WTC11 (cell line): ENCODE results near the gene PNPLA4. TPM values are rescaled to one million over a fixed set of nuclear protein-coding genes. Genes with fewer than 3 reads are reported as not detected.

Experiments
- ATAC-seq: fragments of 200-7000 bp; cut with Tn5 transposase; 2 replicates; pipeline ENCODE4 v1.10.0; 2021; ENCODE audit warnings: mild to moderate bottlenecking, moderate library complexity
- CTCF ChIA-PET: fragments of 300-600 bp; sonication (Branson Sonifier 250); formaldehyde crosslinking; loops from one replicate; lab custom pipeline; 2021; ENCODE audit warnings: antibody characterized with exemption; lab: Charles Lee
- POLR2A ChIA-PET: fragments of 350-600 bp; sonication (Branson Sonifier 250); formaldehyde crosslinking; loops from one replicate; lab custom pipeline; 2021; ENCODE audit warnings: antibody characterized with exemption; lab: Charles Lee
- DNase-seq: peaks from one replicate; pipeline ENCODE4 v3.0.0; 2021; ENCODE audit warnings: low spot score
- H3K27ac Mint-ChIP-seq: 2 replicates; pipeline ENCODE4 v1.8.0; 2021; ENCODE audit warnings: mixed read lengths
- H3K27me3 Mint-ChIP-seq: 2 replicates; pipeline ENCODE4 v1.8.0; 2021; ENCODE audit warnings: low read depth, mild to moderate bottlenecking, moderate library complexity, mixed read lengths
- H3K36me3 Mint-ChIP-seq: 2 replicates; pipeline ENCODE4 v1.8.0; 2021; ENCODE audit warnings: mixed read lengths
- H3K4me1 Mint-ChIP-seq: 2 replicates; pipeline ENCODE4 v1.8.0; 2022; ENCODE audit warnings: mixed read lengths
- H3K4me3 Mint-ChIP-seq: 2 replicates; pipeline ENCODE4 v1.8.0; 2021; ENCODE audit warnings: mild to moderate bottlenecking, moderate library complexity, mixed read lengths
- H3K9me3 Mint-ChIP-seq: 2 replicates; pipeline ENCODE4 v1.8.0; 2021; ENCODE audit warnings: mixed read lengths
- CREM ChIP-seq: sonication (generic); formaldehyde crosslinking; IDR thresholded peaks from 2 replicates; pipeline ENCODE4 v1.8.1; 2022; ENCODE audit warnings: mild to moderate bottlenecking, missing genetic modification reagents, moderate library complexity
- GABPB1 ChIP-seq: sonication (generic); formaldehyde crosslinking; IDR thresholded peaks from 2 replicates; pipeline ENCODE4 v1.8.1; 2023; ENCODE audit warnings: mild to moderate bottlenecking, missing genetic modification reagents
- GTF2I ChIP-seq: fragments of 250-450 bp; sonication (Bioruptor Pico); conservative IDR thresholded peaks from 2 replicates; pipeline ENCODE4 v1.4.0; 2021; ENCODE audit warnings: mild to moderate bottlenecking
- KAT7 ChIP-seq: sonication (generic); formaldehyde crosslinking; IDR thresholded peaks from 2 replicates; pipeline ENCODE4 v1.8.1; 2023; ENCODE audit warnings: missing genetic modification reagents, mild to moderate bottlenecking, borderline replicate concordance
- SMAD4 ChIP-seq: sonication (generic); formaldehyde crosslinking; IDR thresholded peaks from 2 replicates; pipeline ENCODE4 v1.8.0; 2022; ENCODE audit warnings: mild to moderate bottlenecking, missing genetic modification reagents
- TEAD1 ChIP-seq: sonication (generic); formaldehyde crosslinking; IDR thresholded peaks from 2 replicates; pipeline ENCODE4 v1.8.0; 2022; ENCODE audit warnings: mild to moderate bottlenecking, missing genetic modification reagents
- ZNF138 ChIP-seq: sonication (generic); formaldehyde crosslinking; conservative IDR thresholded peaks from 2 replicates; pipeline ENCODE4 v1.8.1; 2022; ENCODE audit warnings: mild to moderate bottlenecking, moderate library complexity, missing genetic modification reagents
- ZNF263 ChIP-seq: sonication (generic); formaldehyde crosslinking; IDR thresholded peaks from 2 replicates; pipeline ENCODE4 v1.8.1; 2022; ENCODE audit warnings: low read depth, mild to moderate bottlenecking, moderate library complexity, missing genetic modification reagents
- ZNF423 ChIP-seq: fragments of 250-450 bp; sonication (Bioruptor Pico); IDR thresholded peaks from 2 replicates; pipeline ENCODE4 v2.1.2; 2022; ENCODE audit warnings: mild to moderate bottlenecking, moderate library complexity
- total RNA-seq: library from RNA; stranded (reverse); gene quantifications from 3 replicates; pipeline ENCODE4 v1.2.3, GENCODE V29; 2021
- TF ChIP-seq, protein P1 (sequence below): sonication (generic); formaldehyde crosslinking; IDR thresholded peaks from 2 replicates; pipeline ENCODE4 v1.8.1; 2022; ENCODE audit warnings: mild to moderate bottlenecking, missing genetic modification reagents, moderate library complexity, borderline replicate concordance
- TF ChIP-seq, protein P2 (sequence below): fragments of 250-450 bp; sonication (Bioruptor Pico); IDR thresholded peaks from 2 replicates; pipeline ENCODE4 v1.9.0; 2021; ENCODE audit warnings: moderate library complexity, mild to moderate bottlenecking, inconsistent platforms, borderline replicate concordance
- TF ChIP-seq, protein P3 (sequence below): sonication (generic); formaldehyde crosslinking; IDR thresholded peaks from 2 replicates; pipeline ENCODE4 v1.8.0; 2023; ENCODE audit warnings: missing genetic modification reagents, mild to moderate bottlenecking, borderline replicate concordance
- TF ChIP-seq, protein P4 (sequence below): sonication (generic); formaldehyde crosslinking; IDR thresholded peaks from 2 replicates; pipeline ENCODE4 v1.8.1; 2023; ENCODE audit warnings: mild to moderate bottlenecking, missing genetic modification reagents, moderate library complexity
- TF ChIP-seq, protein P5 (sequence below): sonication (generic); formaldehyde crosslinking; IDR thresholded peaks from 2 replicates; pipeline ENCODE4 v1.8.0; 2022; ENCODE audit warnings: mild to moderate bottlenecking, missing genetic modification reagents
- TF ChIP-seq, protein P6 (sequence below): sonication (generic); formaldehyde crosslinking; IDR thresholded peaks from 2 replicates; pipeline ENCODE4 v1.8.1; 2022; ENCODE audit warnings: mild to moderate bottlenecking, moderate library complexity, missing genetic modification reagents
- TF ChIP-seq, protein P7 (sequence below): sonication (generic); formaldehyde crosslinking; IDR thresholded peaks from 2 replicates; pipeline ENCODE4 v1.8.0; 2023; ENCODE audit warnings: missing genetic modification reagents
- TF ChIP-seq, protein P8 (sequence below): sonication (generic); formaldehyde crosslinking; IDR thresholded peaks from 2 replicates; pipeline ENCODE4 v1.8.0; 2022; ENCODE audit warnings: missing genetic modification reagents

The PNPLA4 gene
- total RNA-seq, 1 experiment from 2014 or later = 11.7 TPM

DNA sequence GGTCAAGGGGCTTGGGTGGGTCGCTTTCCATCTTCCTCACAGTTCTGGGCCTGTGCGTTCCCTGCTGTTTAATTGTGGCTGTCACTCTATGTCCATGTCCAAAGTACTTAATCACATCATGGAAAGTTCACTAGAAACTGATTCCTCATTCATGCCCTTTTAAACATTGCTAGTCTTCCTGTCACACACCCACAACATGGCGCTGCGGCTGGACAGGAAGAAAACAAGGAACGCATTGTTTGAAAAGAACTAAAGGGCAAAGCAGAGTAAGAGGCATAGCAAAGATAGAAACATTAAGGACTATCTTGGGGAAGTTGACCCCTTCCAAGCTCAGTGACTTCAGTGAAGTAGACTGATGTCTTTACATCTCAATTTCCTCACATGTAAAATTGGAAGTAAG, 18.4 kb downstream of the PNPLA4 start:
- Mint-ChIP-seq H3K27me3 (no peaks in the 10 kb centered on the region), H3K4me1 (no peaks in the 10 kb centered on the region), H3K36me3 (no peaks in the 10 kb centered on the region; the same call in 1 of the 2 replicates), H3K27ac (no peak overlapping the region), H3K4me3 (no peak overlapping the region), H3K9me3 (no peaks in the 10 kb centered on the region)
- ChIA-PET POLR2A (no interaction called here), CTCF (no interaction called here)
- ATAC-seq (no peak), DNase-seq (no peak)
- TF ChIP-seq, protein P1, sequence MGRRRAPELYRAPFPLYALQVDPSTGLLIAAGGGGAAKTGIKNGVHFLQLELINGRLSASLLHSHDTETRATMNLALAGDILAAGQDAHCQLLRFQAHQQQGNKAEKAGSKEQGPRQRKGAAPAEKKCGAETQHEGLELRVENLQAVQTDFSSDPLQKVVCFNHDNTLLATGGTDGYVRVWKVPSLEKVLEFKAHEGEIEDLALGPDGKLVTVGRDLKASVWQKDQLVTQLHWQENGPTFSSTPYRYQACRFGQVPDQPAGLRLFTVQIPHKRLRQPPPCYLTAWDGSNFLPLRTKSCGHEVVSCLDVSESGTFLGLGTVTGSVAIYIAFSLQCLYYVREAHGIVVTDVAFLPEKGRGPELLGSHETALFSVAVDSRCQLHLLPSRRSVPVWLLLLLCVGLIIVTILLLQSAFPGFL (CRISPR knock-in tag) = no peak
- TF ChIP-seq, protein P2, sequence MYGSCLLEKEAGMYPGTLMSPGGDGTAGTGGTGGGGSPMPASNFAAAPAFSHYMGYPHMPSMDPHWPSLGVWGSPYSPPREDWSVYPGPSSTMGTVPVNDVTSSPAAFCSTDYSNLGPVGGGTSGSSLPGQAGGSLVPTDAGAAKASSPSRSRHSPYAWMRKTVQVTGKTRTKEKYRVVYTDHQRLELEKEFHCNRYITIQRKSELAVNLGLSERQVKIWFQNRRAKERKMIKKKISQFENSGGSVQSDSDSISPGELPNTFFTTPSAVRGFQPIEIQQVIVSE (CRISPR knock-in tag) = no peak
- TF ChIP-seq, protein P3, sequence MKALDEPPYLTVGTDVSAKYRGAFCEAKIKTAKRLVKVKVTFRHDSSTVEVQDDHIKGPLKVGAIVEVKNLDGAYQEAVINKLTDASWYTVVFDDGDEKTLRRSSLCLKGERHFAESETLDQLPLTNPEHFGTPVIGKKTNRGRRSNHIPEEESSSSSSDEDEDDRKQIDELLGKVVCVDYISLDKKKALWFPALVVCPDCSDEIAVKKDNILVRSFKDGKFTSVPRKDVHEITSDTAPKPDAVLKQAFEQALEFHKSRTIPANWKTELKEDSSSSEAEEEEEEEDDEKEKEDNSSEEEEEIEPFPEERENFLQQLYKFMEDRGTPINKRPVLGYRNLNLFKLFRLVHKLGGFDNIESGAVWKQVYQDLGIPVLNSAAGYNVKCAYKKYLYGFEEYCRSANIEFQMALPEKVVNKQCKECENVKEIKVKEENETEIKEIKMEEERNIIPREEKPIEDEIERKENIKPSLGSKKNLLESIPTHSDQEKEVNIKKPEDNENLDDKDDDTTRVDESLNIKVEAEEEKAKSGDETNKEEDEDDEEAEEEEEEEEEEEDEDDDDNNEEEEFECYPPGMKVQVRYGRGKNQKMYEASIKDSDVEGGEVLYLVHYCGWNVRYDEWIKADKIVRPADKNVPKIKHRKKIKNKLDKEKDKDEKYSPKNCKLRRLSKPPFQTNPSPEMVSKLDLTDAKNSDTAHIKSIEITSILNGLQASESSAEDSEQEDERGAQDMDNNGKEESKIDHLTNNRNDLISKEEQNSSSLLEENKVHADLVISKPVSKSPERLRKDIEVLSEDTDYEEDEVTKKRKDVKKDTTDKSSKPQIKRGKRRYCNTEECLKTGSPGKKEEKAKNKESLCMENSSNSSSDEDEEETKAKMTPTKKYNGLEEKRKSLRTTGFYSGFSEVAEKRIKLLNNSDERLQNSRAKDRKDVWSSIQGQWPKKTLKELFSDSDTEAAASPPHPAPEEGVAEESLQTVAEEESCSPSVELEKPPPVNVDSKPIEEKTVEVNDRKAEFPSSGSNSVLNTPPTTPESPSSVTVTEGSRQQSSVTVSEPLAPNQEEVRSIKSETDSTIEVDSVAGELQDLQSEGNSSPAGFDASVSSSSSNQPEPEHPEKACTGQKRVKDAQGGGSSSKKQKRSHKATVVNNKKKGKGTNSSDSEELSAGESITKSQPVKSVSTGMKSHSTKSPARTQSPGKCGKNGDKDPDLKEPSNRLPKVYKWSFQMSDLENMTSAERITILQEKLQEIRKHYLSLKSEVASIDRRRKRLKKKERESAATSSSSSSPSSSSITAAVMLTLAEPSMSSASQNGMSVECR = no peak
- no peak for TF ChIP-seq ZNF263 (CRISPR knock-in tag)
- TF ChIP-seq GABPB1 (CRISPR knock-in tag) = no peak
- TF ChIP-seq ZNF423 = no peak
- TF ChIP-seq ZNF138 (CRISPR knock-in tag) = no peak
- no peak for TF ChIP-seq CREM (CRISPR knock-in tag)
- TF ChIP-seq, protein P4, sequence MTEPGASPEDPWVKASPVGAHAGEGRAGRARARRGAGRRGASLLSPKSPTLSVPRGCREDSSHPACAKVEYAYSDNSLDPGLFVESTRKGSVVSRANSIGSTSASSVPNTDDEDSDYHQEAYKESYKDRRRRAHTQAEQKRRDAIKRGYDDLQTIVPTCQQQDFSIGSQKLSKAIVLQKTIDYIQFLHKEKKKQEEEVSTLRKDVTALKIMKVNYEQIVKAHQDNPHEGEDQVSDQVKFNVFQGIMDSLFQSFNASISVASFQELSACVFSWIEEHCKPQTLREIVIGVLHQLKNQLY = no peak

DNA sequence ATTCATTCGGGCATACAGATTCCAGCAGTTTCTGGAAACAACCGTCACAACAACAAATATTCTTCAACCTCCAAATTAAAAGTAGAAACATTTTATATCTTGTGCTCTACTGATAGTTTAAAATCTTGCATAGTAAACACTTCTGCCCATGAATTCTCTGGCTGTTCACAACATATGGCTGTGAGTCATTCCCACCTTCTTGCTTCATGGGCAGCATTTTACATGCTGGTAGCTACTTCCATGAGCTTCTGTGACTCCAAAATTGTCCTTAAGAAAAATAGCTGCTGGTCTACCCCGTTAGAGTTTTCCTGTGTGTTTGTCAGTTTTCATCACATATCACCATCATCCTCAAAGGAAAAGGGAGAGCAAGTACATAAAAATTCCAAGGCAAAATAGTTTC, 22.7 kb downstream of the PNPLA4 start:
- no peak for TF ChIP-seq GTF2I (CRISPR knock-in tag)
- TF ChIP-seq, protein P5, sequence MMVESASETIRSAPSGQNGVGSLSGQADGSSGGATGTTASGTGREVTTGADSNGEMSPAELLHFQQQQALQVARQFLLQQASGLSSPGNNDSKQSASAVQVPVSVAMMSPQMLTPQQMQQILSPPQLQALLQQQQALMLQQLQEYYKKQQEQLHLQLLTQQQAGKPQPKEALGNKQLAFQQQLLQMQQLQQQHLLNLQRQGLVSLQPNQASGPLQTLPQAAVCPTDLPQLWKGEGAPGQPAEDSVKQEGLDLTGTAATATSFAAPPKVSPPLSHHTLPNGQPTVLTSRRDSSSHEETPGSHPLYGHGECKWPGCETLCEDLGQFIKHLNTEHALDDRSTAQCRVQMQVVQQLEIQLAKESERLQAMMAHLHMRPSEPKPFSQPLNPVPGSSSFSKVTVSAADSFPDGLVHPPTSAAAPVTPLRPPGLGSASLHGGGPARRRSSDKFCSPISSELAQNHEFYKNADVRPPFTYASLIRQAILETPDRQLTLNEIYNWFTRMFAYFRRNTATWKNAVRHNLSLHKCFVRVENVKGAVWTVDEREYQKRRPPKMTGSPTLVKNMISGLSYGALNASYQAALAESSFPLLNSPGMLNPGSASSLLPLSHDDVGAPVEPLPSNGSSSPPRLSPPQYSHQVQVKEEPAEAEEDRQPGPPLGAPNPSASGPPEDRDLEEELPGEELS (CRISPR knock-in tag) = no peak
- TF ChIP-seq KAT7 (CRISPR knock-in tag) = no peak
- Mint-ChIP-seq H3K9me3 (0 out of 2 replicates have a peak, but pooled peaks cover 4% of the 10 kb centered on the region), H3K4me1 (peaks cover 3% of the 10 kb centered on the region; the same call in 1 of the 2 replicates), H3K36me3 (peaks cover 9% of the 10 kb centered on the region), H3K27me3 (no peaks in the 10 kb centered on the region), H3K4me3 (no peak overlapping the region), H3K27ac (no peak overlapping the region)
- DNase-seq (no peak), ATAC-seq (no peak)
- ChIA-PET CTCF (no interaction called here), POLR2A (no interaction called here)

DNA sequence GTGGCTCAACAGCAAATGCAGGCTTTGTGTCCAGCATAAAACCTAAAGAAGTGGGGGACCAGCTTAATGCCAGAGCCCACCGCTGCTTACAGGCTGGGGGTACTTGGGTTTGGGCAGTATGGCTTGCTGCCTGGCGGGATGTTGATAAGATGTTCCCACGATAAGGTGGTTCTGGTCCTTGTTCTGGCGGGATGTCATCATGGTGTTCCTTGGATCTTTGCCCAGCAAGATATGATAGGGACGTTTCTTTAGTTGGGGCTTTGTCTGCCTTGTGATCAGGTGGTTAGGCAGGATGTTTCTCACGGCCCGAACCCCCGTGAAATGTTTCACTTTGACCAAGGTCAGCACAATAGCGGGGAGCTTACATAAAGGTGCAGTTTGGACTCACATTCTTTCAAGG, 35.3 kb downstream of the PNPLA4 start:
- DNase-seq (no peak), ATAC-seq (no peak)
- Mint-ChIP-seq H3K9me3 (no peaks in the 10 kb centered on the region), H3K4me1 (no peaks in the 10 kb centered on the region), H3K36me3 (no peaks in the 10 kb centered on the region), H3K4me3 (no peak overlapping the region), H3K27me3 (no peaks in the 10 kb centered on the region; the same call in 1 of the 2 replicates), H3K27ac (no peak overlapping the region)
- POLR2A ChIA-PET = no interaction called here
- CTCF ChIA-PET = no interaction called here
- TF ChIP-seq, protein P6, sequence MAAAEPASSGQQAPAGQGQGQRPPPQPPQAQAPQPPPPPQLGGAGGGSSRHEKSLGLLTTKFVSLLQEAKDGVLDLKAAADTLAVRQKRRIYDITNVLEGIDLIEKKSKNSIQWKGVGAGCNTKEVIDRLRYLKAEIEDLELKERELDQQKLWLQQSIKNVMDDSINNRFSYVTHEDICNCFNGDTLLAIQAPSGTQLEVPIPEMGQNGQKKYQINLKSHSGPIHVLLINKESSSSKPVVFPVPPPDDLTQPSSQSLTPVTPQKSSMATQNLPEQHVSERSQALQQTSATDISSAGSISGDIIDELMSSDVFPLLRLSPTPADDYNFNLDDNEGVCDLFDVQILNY (CRISPR knock-in tag) = no peak
- TF ChIP-seq, protein P7, sequence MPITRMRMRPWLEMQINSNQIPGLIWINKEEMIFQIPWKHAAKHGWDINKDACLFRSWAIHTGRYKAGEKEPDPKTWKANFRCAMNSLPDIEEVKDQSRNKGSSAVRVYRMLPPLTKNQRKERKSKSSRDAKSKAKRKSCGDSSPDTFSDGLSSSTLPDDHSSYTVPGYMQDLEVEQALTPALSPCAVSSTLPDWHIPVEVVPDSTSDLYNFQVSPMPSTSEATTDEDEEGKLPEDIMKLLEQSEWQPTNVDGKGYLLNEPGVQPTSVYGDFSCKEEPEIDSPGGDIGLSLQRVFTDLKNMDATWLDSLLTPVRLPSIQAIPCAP (CRISPR knock-in tag) = no peak
- TF ChIP-seq TEAD1 (no peak), SMAD4 (CRISPR knock-in tag) (no peak)
- TF ChIP-seq, protein P8, sequence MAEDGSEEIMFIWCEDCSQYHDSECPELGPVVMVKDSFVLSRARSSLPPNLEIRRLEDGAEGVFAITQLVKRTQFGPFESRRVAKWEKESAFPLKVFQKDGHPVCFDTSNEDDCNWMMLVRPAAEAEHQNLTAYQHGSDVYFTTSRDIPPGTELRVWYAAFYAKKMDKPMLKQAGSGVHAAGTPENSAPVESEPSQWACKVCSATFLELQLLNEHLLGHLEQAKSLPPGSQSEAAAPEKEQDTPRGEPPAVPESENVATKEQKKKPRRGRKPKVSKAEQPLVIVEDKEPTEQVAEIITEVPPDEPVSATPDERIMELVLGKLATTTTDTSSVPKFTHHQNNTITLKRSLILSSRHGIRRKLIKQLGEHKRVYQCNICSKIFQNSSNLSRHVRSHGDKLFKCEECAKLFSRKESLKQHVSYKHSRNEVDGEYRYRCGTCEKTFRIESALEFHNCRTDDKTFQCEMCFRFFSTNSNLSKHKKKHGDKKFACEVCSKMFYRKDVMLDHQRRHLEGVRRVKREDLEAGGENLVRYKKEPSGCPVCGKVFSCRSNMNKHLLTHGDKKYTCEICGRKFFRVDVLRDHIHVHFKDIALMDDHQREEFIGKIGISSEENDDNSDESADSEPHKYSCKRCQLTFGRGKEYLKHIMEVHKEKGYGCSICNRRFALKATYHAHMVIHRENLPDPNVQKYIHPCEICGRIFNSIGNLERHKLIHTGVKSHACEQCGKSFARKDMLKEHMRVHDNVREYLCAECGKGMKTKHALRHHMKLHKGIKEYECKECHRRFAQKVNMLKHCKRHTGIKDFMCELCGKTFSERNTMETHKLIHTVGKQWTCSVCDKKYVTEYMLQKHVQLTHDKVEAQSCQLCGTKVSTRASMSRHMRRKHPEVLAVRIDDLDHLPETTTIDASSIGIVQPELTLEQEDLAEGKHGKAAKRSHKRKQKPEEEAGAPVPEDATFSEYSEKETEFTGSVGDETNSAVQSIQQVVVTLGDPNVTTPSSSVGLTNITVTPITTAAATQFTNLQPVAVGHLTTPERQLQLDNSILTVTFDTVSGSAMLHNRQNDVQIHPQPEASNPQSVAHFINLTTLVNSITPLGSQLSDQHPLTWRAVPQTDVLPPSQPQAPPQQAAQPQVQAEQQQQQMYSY (CRISPR knock-in tag) = no peak
